GM21786 (cell line): ENCODE results near the gene UBE4A.

Source experiments
- ATAC-seq: cut with Tn5 transposase; IDR thresholded peaks from one replicate; pipeline ENCODE4 v1.9.1; 2021; ENCODE audit not compliant: unreplicated experiment

The UBE4A gene

DNA sequence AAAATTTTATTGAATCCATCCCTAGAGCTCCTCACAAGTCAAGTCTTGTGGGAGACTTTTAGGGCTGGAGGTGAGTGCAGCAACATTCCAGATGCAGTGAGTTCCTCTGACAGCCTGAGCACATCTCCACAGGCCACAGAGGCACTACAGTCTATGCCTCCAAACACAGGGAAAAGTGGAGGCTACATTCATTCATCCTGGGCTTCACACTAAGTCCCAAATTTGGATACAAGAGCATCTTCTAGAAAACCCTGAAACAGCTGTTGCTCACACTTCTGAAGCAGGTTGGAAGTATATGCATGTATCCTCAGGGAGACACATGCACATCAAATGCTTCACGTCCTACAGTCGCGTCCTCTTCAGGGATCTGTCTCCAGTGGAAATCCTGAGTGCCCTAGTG is 18.1 kb upstream of the UBE4A start:
- ATAC-seq = no peak

DNA sequence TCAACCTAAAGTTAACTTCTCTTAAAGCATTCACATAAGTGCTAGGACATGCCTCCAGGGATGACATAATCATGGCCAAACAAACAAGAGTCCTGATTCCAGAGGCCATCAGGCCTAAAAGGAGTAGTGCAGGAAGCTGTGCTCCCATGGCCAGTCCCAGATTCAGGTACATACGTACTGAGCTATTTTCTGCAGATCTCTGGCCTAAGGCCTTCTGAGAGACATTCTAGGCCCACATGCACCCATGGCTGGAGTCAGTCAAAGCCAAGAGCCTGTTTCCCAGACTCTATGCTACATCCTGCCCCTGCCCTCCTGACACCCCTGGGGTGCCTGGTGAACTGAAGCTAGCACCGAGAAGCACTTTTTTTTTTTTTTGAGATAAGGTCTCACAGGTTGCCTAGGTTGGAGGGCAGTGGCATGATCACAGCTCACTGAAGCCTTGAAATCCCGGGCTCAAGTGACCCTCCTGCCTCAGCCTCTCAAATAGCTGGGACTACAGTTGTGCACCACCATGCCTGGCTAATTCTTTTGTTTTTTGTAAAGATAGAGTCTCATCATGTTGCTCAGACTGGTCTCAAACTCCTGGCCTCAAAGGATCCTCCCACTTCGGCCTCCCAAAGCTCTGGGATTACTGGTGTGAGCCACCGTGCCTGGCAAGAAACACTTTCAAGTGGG is 17.4 kb upstream of the UBE4A start:
- ATAC-seq = no peak

GRCh38 chr11:118342503-118343161 is 16.8 kb upstream of the UBE4A start, which contains the start of gene CD3D:
CD3D (minus strand) TSS chr11:118342705; CDS start chr11:118342607, 98 bp downstream.
- ATAC-seq = no peak

GRCh38 chr11:118343248-118343647 is 16.2 kb upstream of the UBE4A start:
- no peak for ATAC-seq

- no peak for ATAC-seq
These were observed 15.4 kb upstream of the UBE4A start, which contains the start of gene CD3G for GRCh38 chr11:118343981-118344515. CD3G (plus strand) TSS chr11:118344344; CDS start chr11:118344424, 80 bp downstream.

DNA sequence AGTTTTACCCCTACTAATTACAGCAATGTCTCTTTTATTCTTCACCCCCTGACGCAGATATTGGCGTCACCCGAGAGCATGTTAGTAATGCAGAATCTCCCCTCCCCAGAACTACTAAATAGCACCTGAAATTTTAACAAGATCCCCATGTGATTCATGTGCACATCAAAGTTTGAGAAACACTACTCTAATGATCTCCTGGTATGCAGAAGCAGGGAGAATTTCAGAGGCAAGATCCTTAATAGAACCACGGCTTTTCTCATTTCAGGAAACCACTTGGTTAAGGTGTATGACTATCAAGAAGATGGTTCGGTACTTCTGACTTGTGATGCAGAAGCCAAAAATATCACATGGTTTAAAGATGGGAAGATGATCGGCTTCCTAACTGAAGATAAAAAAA is 9.9 kb upstream of the UBE4A start:
- no peak for ATAC-seq

DNA sequence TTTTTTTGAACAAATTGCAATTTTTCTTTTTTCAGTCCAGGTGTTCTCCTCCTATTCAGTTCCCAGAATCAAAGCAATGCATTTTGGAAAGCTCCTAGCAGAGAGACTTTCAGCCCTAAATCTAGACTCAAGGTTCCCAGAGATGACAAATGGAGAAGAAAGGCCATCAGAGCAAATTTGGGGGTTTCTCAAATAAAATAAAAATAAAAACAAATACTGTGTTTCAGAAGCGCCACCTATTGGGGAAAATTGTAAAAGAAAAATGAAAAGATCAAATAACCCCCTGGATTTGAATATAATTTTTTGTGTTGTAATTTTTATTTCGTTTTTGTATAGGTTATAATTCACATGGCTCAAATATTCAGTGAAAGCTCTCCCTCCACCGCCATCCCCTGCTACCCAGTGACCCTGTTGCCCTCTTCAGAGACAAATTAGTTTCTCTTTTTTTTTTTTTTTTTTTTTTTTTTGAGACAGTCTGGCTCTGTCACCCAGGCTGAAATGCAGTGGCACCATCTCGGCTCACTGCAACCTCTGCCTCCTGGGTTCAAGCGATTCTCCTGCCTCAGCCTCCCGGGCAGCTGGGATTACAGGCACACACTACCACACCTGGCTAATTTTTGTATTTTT is 6.2 kb upstream of the UBE4A start:
- ATAC-seq = no peak

DNA sequence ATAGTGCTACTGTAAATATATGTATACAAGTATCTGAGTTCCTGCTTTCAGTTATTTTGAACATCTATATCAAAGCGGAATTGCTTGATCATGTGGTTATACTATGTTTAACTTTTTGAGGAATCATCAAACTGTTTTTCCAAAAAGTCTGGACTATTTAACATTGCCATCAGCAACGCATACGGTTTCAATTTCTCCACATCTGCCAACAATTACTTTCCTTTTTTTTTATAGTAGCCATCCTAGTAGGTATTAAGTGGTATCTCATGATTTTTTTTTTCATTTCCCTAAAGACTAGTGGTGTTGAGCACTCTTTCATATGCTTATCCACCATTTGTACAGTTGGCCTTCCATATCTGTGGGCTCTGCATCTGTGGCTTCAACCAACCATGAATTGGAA is 1.3 kb upstream of the UBE4A start:
- no peak for ATAC-seq

DNA sequence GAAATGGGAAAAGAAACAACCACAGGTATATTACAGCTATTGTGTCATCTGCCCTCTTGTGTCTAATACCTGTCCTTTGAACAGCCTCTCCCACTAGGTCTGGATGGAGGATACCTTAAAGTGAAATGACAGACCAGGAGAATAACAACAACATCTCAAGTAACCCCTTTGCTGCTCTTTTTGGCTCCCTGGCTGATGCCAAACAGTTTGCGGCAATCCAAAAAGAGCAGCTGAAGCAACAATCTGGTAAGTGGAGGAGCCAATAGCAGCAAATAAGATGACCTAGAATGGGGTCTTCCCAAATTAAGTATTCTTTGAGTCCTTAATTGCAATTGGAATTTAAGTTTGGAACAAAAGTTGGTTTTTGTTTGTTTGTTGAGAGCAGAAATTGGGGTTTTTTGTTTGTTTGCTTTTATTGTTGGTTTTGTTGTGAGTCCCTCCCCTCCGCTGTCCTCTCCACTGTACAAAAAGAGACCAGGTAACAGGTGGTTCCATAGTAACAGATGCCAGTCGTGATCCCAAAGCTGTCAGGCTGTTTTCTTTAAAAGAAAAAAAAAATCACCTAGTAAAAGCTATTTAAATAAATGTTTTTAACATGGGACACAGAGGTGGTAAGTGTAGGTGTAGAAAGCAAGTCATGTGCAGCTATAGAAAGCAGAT is 5.7 kb downstream of the UBE4A start:
- ATAC-seq = no peak

GRCh38 chr11:118366287-118366686 is 6.9 kb downstream of the UBE4A start:
- ATAC-seq = no peak

- ATAC-seq = no peak
These were observed 11.4 kb downstream of the UBE4A start for GRCh38 chr11:118370774-118371173.

- ATAC-seq = no peak
These were observed 13.9 kb downstream of the UBE4A start for GRCh38 chr11:118373263-118373662.

GRCh38 chr11:118373871-118374270 is 14.5 kb downstream of the UBE4A start:
- ATAC-seq = no peak

GRCh38 chr11:118374729-118375128 is 15.3 kb downstream of the UBE4A start:
- no peak for ATAC-seq

- ATAC-seq = no peak
These were observed 16.6 kb downstream of the UBE4A start for GRCh38 chr11:118375978-118376377.

DNA sequence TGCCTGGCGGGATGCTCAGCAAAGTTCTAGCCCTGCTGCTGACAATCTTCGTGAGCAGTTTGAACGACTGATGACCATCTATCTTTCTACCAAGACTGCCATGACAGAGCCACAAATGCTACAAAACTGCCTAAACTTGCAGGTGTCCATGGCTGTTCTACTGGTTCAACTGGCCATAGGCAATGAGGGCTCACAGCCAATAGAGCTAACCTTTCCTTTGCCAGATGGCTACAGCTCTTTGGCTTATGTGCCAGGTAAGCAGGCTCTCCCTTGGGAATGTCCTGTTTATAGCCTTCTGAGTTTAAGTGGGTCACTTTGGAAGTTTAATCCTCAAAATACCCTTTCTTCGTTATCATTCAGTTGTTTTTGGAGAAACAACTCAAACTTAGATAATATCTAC is 20.1 kb downstream of the UBE4A start:
- ATAC-seq = no peak

DNA sequence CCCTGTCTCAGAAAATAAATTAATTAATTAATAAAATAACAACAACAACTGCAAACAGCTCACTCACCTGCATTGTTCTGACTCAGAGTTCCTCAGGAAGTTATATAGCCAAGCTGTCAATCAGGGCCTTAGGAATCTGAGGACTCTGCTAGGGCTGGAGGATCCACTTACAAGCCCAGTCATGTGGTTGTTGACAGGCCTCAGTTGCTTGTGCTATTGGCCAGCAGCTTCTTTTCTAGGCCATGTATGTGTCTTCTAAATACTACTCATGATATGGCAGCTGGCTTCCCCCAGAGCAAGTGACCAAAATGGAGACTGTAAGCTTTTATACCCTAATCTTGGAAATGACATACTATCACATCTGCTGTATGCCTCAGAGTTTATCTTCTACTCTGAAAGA is 21.2 kb downstream of the UBE4A start:
- no peak for ATAC-seq

DNA sequence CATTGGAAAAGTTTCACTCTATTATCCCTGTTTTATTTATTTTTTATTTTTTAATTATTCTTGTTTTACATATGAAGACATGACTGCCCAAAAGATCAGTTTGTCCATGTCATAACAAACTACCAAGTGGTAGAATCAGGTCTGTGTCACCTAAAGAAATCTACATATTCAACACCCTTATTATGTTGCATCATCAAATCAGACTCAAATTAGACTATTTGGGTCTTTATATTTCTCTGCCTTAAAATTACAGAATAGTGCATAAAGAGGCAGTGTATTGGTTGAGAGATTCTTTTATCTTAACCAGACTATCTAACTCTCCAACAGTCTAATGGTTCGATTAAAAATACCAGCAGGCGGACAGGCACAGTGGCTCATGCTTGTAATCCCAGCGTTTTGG is 23.6 kb downstream of the UBE4A start:
- ATAC-seq = no peak

DNA sequence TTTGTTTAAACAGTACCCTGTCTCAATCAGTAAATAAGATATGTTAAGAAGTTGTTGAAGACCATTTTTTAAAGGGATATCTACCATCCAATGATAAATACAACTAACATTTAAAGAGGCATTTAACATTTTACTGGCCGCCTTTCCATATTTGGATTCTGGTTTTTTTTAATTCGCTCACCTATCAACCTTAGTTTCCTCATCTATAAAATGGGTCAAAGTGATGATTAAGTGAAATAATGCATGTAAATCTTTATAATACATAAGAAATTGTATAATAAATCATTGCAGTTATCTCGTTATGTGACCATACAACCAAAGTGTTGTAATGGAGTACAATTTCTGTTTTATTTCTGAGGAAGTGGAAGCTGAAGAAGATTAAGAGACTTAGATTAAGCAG is 24.3 kb downstream of the UBE4A start:
- ATAC-seq = no peak

- no peak for ATAC-seq
These were observed 36.7 kb downstream of the UBE4A start for GRCh38 chr11:118396097-118396501.

- no peak for ATAC-seq
These were observed 38.0 kb downstream of the UBE4A start for GRCh38 chr11:118397448-118397847.
